Mesendoderm (in vitro differentiated cells): ENCODE measurements around the gene ABCC9.
A peak's percentile ranks its signal among the peaks of the same experiment; 100 is the strongest.

Experiments
- DNase-seq: peaks from one replicate; pipeline ENCODE4 v3.0.0; 2013
- H2AK5ac ChIP-seq: 2 replicates; pipeline ENCODE4 v1.6.1; 2013; ENCODE audit warnings: low read length, inconsistent platforms
- H2BK120ac ChIP-seq: 2 replicates; pipeline ENCODE4 v1.6.1; 2013; ENCODE audit warnings: low read depth, mild to moderate bottlenecking, low read length, moderate library complexity, mixed read lengths
- H2BK15ac ChIP-seq: replicated peaks from 2 replicates; pipeline ENCODE4 v1.6.1; 2013; ENCODE audit warnings: low read depth, mild to moderate bottlenecking, moderate library complexity
- H2BK5ac ChIP-seq: 2 replicates; pipeline ENCODE4 v1.6.1; 2013; ENCODE audit warnings: low read length, inconsistent platforms
- H3K18ac ChIP-seq: 2 replicates; pipeline ENCODE4 v1.6.1; 2013; ENCODE audit warnings: mild to moderate bottlenecking, low read length, mixed read lengths
- H3K23ac ChIP-seq: one replicate; pipeline ENCODE4 v1.6.1; 2013; ENCODE audit warnings: low read length
- H3K27ac ChIP-seq: 2 replicates; pipeline ENCODE4 v1.5.1; 2013; ENCODE audit warnings: low read depth, mild to moderate bottlenecking, inconsistent platforms, low read length, moderate library complexity
- H3K27me3 ChIP-seq: 2 replicates; pipeline ENCODE4 v1.6.1; 2013; ENCODE audit warnings: low read length, control low read depth, mild to moderate bottlenecking, inconsistent platforms; ENCODE audit not compliant: insufficient read depth, poor library complexity
- H3K36me3 ChIP-seq: 2 replicates; pipeline ENCODE4 v1.6.1; 2013; ENCODE audit warnings: low read length, inconsistent platforms; ENCODE audit not compliant: control insufficient read depth, insufficient read depth
- H3K4ac ChIP-seq: one replicate; pipeline ENCODE4 v1.6.1; 2013; ENCODE audit warnings: low read depth, mild to moderate bottlenecking, low read length, moderate library complexity
- H3K4me1 ChIP-seq: 2 replicates; pipeline ENCODE4 v1.6.1; 2013; ENCODE audit warnings: low read depth, low read length, inconsistent platforms; ENCODE audit not compliant: control insufficient read depth
- H3K4me2 ChIP-seq: 2 replicates; pipeline ENCODE4 v1.6.1; 2013; ENCODE audit warnings: low read length
- H3K4me3 ChIP-seq: 2 replicates; pipeline ENCODE4 v1.5.1; 2013; ENCODE audit warnings: mild to moderate bottlenecking, low read length
- H3K56ac ChIP-seq: one replicate; pipeline ENCODE4 v1.6.1; 2013; ENCODE audit warnings: low read length
- H3K79me1 ChIP-seq: 2 replicates; pipeline ENCODE4 v1.6.1; 2013; ENCODE audit warnings: low read length, inconsistent platforms
- H3K79me2 ChIP-seq: 2 replicates; pipeline ENCODE4 v1.6.1; 2013; ENCODE audit warnings: mild to moderate bottlenecking, low read length; ENCODE audit not compliant: control insufficient read depth, insufficient read depth
- H3K9ac ChIP-seq: 2 replicates; pipeline ENCODE4 v1.6.1; 2013; ENCODE audit warnings: low read length, inconsistent platforms
- H4K5ac ChIP-seq: one replicate; pipeline ENCODE4 v1.6.1; 2013; ENCODE audit warnings: low read length
- H4K8ac ChIP-seq: one replicate; pipeline ENCODE4 v1.6.1; 2013; ENCODE audit warnings: low read depth, mild to moderate bottlenecking, control low read depth, low read length, moderate library complexity
- WGBS: extraction: QIAGEN DNeasy Blood & Tissue Kit; methylation state at CpG from one replicate; pipeline ENCODE4 v1.1.7; 2013; ENCODE audit warnings: low lambda C conversion rate, missing lambda C conversion rate; ENCODE audit not compliant: insufficient coverage; ENCODE audit errors: extremely low coverage; 5-methylcytosine and 5-hydroxymethylcytosine counted together

ABCC9 gene

DNA sequence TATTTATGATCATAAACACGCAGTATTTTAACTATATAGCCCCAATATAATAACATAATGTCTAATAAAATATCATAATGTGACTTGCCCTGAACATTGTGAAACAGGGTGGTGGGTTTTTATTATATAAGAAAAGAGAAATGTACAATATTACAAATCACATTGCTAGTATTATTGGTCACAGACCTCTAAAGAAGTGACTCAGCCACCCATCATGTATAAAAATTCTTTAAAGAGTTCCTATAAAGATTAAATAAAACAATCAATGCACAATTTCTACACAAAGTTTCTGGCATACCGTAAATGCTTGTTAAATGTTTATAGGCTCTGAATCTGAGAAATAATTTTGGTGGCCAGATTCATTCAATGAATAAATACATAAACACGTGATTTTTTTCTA is 28.9 kb downstream of the ABCC9 start:
- no peak overlapping the region for H3K4ac ChIP-seq
- no peak overlapping the region for H3K56ac ChIP-seq
- H3K27me3 ChIP-seq = no peaks in the 10 kb centered on the region
- H3K4me3 ChIP-seq = no peak overlapping the region
- H3K27ac ChIP-seq = no peak overlapping the region
- no peaks in the 10 kb centered on the region for H3K36me3 ChIP-seq
- DNase-seq = no peak
- H3K18ac ChIP-seq = no peak overlapping the region
- no peak overlapping the region for H4K5ac ChIP-seq
- no peaks in the 10 kb centered on the region for H3K79me1 ChIP-seq
- no peak overlapping the region for H3K4me2 ChIP-seq
- H4K8ac ChIP-seq = no peak overlapping the region
- H2BK15ac ChIP-seq = no peak overlapping the region
- WGBS = no CpG with 5 or more reads among the region's 3 CpGs
- no peaks in the 10 kb centered on the region for H3K79me2 ChIP-seq
- no peak overlapping the region for H2BK5ac ChIP-seq
- H2AK5ac ChIP-seq = no peak overlapping the region
- no peak overlapping the region for H2BK120ac ChIP-seq
- no peaks in the 10 kb centered on the region for H3K4me1 ChIP-seq
- H3K23ac ChIP-seq = no peak overlapping the region
- no peak overlapping the region for H3K9ac ChIP-seq

DNA sequence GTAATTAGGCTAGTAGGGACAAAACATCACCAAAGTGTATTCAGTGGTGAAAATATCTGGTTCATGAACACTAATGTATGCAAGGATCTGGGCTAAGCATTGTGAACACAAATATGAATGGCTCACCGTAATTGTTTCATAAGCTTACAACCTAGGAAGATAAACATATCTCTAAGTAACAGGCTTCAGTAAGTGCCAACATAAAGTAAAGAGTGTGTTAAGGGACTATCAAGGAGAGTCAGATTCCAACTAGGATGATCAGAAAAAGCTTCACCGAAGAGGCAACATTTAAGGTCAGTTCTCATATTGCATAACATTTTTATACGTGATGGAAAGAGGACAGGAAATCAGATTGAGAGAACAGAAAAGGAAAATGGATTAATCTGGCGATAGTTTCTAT is 29.4 kb downstream of the ABCC9 start:
- H3K27me3 ChIP-seq = no peaks in the 10 kb centered on the region
- no peak overlapping the region for H3K18ac ChIP-seq
- H3K4me3 ChIP-seq = no peak overlapping the region
- H2AK5ac ChIP-seq = no peak overlapping the region
- H3K4me2 ChIP-seq = no peak overlapping the region
- no peak overlapping the region for H3K4ac ChIP-seq
- no peaks in the 10 kb centered on the region for H3K36me3 ChIP-seq
- no peaks in the 10 kb centered on the region for H3K4me1 ChIP-seq
- H2BK15ac ChIP-seq = no peak overlapping the region
- H3K23ac ChIP-seq = no peak overlapping the region
- H3K79me1 ChIP-seq = no peaks in the 10 kb centered on the region
- H3K9ac ChIP-seq = no peak overlapping the region
- no peak overlapping the region for H3K56ac ChIP-seq
- WGBS = no CpG with 5 or more reads among the region's 4 CpGs
- no peak overlapping the region for H2BK5ac ChIP-seq
- H3K79me2 ChIP-seq = no peaks in the 10 kb centered on the region
- no peak overlapping the region for H4K8ac ChIP-seq
- no peak for DNase-seq
- no peak overlapping the region for H2BK120ac ChIP-seq
- H4K5ac ChIP-seq = no peak overlapping the region
- no peak overlapping the region for H3K27ac ChIP-seq

DNA sequence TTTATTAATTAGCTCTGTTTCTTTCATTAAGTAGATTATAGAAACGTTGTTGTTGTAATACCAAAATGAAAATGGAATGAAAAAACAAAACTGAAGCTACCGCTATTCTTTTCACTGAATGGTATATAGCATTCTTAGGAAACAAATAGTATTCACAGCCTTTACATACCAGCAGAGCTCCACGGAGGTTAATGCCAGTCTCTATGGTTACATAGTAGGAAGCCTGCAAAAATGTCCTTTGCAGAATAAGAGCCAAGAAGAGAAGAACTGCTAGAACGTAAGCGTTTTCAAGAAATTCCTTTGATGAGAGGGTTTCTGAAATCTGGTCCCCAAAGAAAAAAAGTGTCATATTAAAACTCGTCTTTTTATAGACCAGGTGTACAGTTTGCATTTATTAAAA is 30.6 kb downstream of the ABCC9 start:
- no CpG with 5 or more reads among the region's 6 CpGs for WGBS
- H3K9ac ChIP-seq = no peak overlapping the region
- H3K4me3 ChIP-seq = no peak overlapping the region
- no peak overlapping the region for H3K56ac ChIP-seq
- H3K4ac ChIP-seq = no peak overlapping the region
- H2BK5ac ChIP-seq = no peak overlapping the region
- no peak overlapping the region for H3K27ac ChIP-seq
- no peak overlapping the region for H3K4me2 ChIP-seq
- no peaks in the 10 kb centered on the region for H3K36me3 ChIP-seq
- no peak overlapping the region for H4K8ac ChIP-seq
- no peaks in the 10 kb centered on the region for H3K79me2 ChIP-seq
- no peaks in the 10 kb centered on the region for H3K4me1 ChIP-seq
- H3K79me1 ChIP-seq = no peaks in the 10 kb centered on the region
- no peak overlapping the region for H2AK5ac ChIP-seq
- no peak overlapping the region for H2BK120ac ChIP-seq
- H3K27me3 ChIP-seq = no peaks in the 10 kb centered on the region
- H4K5ac ChIP-seq = no peak overlapping the region
- no peak overlapping the region for H3K18ac ChIP-seq
- no peak overlapping the region for H2BK15ac ChIP-seq
- no peak overlapping the region for H3K23ac ChIP-seq
- peak; percentile 25 for DNase-seq

DNA sequence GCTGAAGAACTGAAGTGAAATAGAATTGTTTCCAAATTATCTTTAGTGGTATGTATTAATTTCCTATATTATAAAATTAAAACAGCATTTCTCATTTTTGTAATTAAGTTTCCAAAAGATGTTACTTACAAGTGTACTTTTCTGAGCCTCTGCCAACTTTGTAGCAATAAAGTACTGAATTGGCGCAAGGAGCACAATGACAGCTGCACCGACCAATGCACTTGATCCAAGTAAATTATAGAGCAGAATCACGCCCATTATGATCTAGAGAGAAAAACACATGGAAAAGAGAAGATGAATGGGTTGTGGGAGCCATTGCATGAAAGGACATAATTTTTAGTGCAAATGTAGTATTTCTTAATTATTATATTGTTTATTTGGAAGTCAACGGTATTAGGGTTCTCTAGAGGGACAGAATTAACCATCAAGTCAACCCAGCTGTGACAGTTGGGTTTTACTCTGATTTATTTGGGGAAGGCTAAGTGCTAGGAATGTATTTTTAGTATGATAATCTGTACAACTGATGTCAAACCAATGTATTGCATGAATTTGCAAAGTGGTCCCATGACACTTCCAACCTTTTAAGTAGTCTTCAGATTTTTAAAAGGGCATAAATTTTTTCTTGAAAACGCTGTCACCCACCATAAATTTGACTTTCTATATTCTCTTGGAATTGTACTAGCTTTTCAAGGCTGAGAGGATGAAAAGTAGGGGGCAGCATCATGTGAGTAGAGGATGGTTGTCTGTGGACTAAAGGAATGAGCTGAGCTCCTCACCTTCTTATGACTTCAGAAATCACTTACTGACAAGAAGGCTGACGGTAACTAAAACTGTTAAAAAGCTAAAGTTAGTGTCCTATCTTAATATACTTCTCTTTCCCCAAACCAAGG is 33.0 kb downstream of the ABCC9 start:
- no peak for DNase-seq
- Histone ChIP-seq H2BK15ac (no peak overlapping the region), H3K4ac (no peak overlapping the region), H3K9ac (no peak overlapping the region), H4K5ac (no peak overlapping the region), H4K8ac (no peak overlapping the region), H2BK5ac (no peak overlapping the region), H2BK120ac (no peak overlapping the region), H3K79me2 (no peaks in the 10 kb centered on the region), H3K4me3 (no peak overlapping the region), H3K27me3 (no peaks in the 10 kb centered on the region), H3K56ac (no peak overlapping the region), H2AK5ac (no peak overlapping the region), H3K79me1 (no peaks in the 10 kb centered on the region), H3K4me1 (no peaks in the 10 kb centered on the region), H3K18ac (no peak overlapping the region), H3K27ac (no peak overlapping the region), H3K4me2 (no peak overlapping the region), H3K23ac (no peak overlapping the region), H3K36me3 (no peaks in the 10 kb centered on the region)
- no CpG with 5 or more reads among the region's 6 CpGs for WGBS

GRCh38 chr12:21906919-21907493 is 34.2 kb downstream of the ABCC9 start:
- no peak overlapping the region for H3K18ac ChIP-seq
- H3K4me1 ChIP-seq = no peaks in the 10 kb centered on the region
- no peak for DNase-seq
- H3K36me3 ChIP-seq = no peaks in the 10 kb centered on the region
- no peaks in the 10 kb centered on the region for H3K27me3 ChIP-seq
- no peak overlapping the region for H3K4ac ChIP-seq
- no peak overlapping the region for H4K5ac ChIP-seq
- H3K79me1 ChIP-seq = no peaks in the 10 kb centered on the region
- WGBS = no CpG with 5 or more reads among the region's 5 CpGs
- H3K56ac ChIP-seq = no peak overlapping the region
- H2BK120ac ChIP-seq = no peak overlapping the region
- no peak overlapping the region for H2BK15ac ChIP-seq
- H3K23ac ChIP-seq = no peak overlapping the region
- no peak overlapping the region for H2AK5ac ChIP-seq
- no peak overlapping the region for H4K8ac ChIP-seq
- H3K4me2 ChIP-seq = no peak overlapping the region
- H3K79me2 ChIP-seq = no peaks in the 10 kb centered on the region
- H3K4me3 ChIP-seq = no peak overlapping the region
- no peak overlapping the region for H3K9ac ChIP-seq
- no peak overlapping the region for H2BK5ac ChIP-seq
- no peak overlapping the region for H3K27ac ChIP-seq
